Measurements from ENCODE around the gene PRR16.

GRCh38 chr5:120450910-120451309, 13.2 kb upstream of the PRR16 start:
- TF ChIP-seq EZH2phosphoT487 (IDR thresholded peaks at IDR 0.05; ENCODE audit: insufficient read depth, low read depth) (no peak), EZH2 (IDR thresholded peaks at IDR 0.05; ENCODE audit: insufficient read depth, poor library complexity, severe bottlenecking) (no peak)
